ENCODE measurements around the gene HECW1.
"Not testable (repeated sequence)": the region's sequence is repeated elsewhere in the genome, so short reads cannot be mapped to it uniquely, and the experiment has no call there.

HECW1 gene

GRCh38 chr7:43469051-43469450 is 356.6 kb downstream of the HECW1 start:
- peak; percentile 87 for DNase-seq (ENCODE audit: low read depth)

DNA sequence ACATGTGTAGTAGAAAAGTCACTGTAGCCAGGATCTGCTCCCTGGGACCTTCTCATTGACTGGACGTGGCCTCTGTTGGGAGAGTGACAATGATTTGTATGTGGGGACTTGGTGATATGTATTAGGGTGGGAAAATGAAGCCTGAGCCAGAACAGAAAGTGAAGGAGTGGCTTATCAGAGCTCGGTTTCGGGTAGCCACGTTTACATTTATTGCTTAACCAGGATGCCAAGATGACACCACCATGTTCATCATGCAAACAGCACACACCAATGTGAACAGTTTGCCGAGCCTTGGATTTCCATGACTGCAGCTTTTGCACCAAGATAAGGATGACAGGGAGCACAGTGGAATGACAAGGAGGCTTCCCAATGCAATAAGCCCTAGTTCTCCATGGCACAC is 357.7 kb downstream of the HECW1 start:
- DNase-seq (ENCODE audit: low read depth) = no peak

DNA sequence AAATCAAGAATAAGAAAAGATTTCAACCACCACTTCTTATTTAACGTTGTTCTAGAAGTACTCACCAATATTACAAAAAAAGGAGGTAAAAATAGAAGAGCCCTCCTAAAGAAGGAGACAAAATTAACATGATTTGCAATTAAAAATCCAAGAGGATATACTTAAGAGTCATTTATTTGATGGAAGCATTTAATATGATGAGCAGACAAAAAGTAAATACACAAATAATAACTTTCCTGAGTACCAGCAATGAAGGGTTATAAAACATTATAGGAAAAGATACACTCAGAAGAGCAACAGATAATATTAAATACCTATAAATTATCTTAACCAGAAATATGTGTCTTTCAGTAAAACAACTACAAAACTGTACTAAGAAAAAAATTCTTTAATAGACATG is 363.5 kb downstream of the HECW1 start:
- DNase-seq (ENCODE audit: low read depth) = no peak

DNA sequence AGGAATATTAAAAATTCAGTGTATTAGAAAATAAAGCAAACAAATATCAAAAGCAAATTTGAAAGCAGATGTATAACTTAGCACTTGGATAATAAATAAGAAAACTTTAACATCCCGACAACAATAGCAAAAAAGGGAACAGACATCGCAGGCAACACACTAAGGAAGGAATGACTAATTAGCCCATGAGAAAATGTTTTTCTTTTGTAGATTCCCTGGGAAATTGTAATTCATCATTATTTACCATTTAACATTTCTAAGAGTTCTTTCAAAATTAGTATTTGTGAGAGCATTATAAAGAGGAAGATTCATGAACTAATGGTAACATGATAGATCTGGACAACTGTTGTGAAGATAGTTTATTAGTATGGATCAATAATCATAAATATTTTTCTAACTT is 364.4 kb downstream of the HECW1 start:
- no peak for DNase-seq (ENCODE audit: low read depth)

DNA sequence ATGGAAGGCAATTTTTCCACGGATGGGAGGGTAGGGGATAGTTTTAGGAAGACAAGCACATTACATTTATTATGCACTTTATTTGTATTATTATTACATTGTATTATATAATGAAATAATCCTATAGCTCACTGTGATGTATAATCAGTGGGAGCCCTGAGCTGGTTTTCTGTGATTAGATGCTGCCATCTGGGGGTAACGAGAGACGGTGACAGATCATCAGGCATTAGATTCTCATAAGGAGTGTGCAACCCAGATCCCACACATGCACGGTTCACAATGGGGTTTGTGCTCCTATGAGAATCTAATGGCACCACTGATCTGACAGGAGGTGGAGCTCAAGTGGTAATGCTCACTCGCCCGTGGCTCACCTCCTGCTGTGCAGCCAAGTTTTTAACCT is 366.6 kb downstream of the HECW1 start:
- no peak for DNase-seq (ENCODE audit: low read depth)

GRCh38 chr7:43479543-43479942 is 367.1 kb downstream of the HECW1 start:
- DNase-seq (ENCODE audit: low read depth) = no peak

DNA sequence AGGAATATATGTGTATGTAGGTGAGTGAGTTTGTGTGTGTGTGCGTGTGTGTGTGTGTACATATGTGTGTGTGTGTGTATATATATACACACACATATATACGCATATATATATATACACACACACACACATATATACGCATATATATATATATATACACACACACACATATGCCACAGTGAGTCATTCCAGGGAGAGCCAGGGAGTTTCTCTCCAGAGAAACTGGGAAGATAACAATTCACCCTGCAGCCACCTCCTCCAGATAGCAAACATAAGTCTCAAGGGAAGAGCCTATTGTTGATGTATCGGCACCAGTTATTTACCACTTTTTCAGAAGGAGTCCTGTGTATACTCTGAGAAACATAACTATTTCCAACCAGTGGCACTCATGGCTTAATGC is 368.1 kb downstream of the HECW1 start:
- DNase-seq (ENCODE audit: low read depth) = no peak

GRCh38 chr7:43481902-43482678 is 369.6 kb downstream of the HECW1 start:
- peak; percentile 38 for DNase-seq (ENCODE audit: low read depth)

- DNase-seq (ENCODE audit: low read depth) = no peak
Measured at GRCh38 chr7:43482679-43483252, 370.3 kb downstream of the HECW1 start.

- no peak for DNase-seq (ENCODE audit: low read depth)
Measured at GRCh38 chr7:43484678-43485395, 372.4 kb downstream of the HECW1 start.

- DNase-seq (ENCODE audit: low read depth) = no peak
Measured at GRCh38 chr7:43485580-43485979, 373.1 kb downstream of the HECW1 start.

DNA sequence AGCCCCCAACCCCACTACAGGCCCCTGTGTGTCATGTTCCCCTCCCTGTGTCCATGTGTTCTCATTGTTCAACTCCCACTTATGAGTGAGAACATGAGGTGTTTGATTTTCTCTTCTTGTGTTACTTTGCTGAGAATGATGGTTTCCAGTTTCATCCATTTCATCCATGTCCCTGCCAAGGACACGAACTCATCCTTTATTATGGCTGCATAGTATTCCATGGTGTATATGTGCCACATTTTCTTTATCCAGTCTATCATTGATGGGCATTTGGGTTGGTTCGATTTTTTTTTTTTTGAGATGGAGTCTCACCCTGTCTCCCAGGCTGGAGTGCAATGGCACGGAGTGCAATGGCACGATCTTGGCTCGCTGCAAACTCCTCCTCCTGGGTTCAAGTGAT is 373.6 kb downstream of the HECW1 start:
- not testable (repeated sequence) for DNase-seq (ENCODE audit: low read depth)

DNA sequence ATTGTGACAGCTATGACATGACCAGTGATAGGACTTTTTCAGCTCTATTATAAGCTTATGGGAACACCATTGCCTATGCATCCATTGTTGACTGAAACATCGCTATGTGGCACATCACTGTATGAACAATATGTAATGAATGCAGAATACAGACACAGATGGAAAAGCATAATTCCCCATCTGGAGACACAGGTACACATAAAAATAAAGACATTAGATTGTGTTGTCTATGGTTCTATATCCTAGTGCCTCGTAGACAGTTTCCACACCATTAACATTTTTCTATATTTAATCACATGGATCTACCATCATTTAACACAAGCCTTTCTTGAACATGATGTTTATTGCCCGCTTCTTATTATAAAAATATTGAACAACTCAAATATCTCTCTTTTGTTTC is 374.2 kb downstream of the HECW1 start:
- no peak for DNase-seq (ENCODE audit: low read depth)

DNA sequence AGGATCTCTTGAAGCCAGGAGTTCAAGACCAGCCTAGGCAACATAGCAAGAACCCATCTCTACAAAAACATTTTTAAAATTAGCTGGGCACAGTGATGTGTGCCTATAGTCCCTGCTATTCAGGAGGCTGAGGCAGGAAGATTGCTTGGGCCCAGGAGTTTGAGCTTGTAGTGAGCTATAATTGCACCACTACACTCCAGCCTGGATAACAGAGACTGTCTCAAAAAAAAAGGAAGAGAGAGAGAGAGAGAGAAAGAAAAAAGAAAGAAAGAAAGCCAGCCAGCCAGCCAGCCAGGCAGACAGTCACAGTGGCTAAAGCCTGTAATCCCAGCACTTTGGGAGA is 375.3 kb downstream of the HECW1 start:
- no peak for DNase-seq (ENCODE audit: low read depth)

DNA sequence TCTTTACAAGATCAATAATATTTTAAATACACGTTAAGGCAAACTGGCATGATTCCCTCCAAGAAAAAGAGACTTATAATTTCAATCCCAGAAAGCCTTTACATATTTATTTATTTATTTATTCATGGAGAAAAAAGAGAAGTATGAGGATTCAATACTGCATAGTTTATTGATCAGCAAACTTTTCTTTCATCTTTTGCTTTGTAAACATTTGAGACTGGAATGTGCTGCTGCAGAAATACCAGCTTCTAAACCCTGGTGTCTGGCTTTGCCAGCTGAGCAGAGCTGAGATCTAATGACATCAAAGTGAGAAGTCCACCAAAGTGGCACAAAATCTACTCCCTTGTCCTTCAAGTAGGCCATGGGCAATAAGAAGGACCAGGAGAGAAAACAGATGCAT is 376.8 kb downstream of the HECW1 start:
- no peak for DNase-seq (ENCODE audit: low read depth)

DNA sequence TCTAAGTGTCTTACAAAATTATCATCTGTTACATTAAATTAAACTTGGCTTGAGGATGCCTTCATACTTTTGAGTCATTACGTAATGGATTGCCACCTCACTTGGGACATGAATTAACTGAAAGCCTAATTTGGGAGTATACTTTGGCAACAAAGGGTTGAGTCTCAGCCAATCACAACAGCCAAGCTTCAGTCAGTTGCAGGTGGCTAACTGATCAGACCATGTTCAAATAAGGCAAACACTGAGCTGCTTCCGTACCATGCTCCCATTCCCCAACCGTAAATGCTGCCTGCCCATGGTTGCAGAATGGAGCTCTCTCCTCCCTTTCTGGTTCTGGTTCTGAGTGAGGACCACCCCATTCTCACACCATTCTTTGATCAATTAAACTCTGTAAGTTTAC is 377.6 kb downstream of the HECW1 start:
- no peak for DNase-seq (ENCODE audit: low read depth)

GRCh38 chr7:43491123-43491522 is 378.7 kb downstream of the HECW1 start:
- DNase-seq (ENCODE audit: low read depth) = no peak

GRCh38 chr7:43491984-43492383 is 379.5 kb downstream of the HECW1 start:
- peak; percentile 42 for DNase-seq (ENCODE audit: low read depth)

DNA sequence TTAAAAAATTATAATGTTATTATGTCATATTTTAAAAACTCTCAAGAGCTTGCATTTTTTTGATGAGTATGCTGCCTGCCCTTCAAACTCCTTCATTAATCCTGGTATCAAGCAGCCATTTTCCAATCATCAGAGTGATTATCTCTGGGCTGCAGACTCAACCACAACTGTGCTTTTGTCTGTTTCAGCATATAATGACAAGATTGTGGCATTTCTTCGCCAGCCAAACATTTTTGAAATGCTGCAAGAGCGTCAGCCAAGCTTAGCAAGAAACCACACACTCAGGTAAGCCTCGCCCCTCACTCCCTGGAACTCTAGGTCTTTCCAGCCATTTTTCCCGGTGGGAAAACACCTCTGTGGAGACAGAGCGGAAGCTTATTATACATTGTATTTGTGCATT is 380.4 kb downstream of the HECW1 start:
- DNase-seq (ENCODE audit: low read depth) = no peak

GRCh38 chr7:43495572-43495971 is 383.1 kb downstream of the HECW1 start:
- DNase-seq (ENCODE audit: low read depth) = no peak

DNA sequence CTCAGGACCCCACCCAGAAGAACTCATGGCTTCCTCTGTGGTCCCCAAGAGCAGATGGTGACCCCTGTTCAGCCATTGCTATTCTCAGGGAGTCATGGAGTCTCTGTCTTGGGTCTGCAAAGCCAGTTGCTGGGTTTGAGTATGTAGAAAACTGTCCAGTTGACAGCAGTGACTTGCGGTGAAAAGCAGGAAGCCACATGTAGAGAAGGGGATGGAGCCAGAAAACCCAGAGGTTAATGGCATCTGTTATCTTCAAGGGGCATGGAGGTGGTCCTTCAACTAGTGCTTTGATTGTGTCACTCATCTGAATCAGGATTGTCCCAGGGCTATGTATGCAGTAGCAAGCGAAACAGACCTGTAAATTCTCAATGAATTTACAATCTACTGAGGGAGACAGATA is 384.1 kb downstream of the HECW1 start:
- DNase-seq (ENCODE audit: low read depth) = no peak

GRCh38 chr7:43501870-43502269 is 389.4 kb downstream of the HECW1 start:
- DNase-seq (ENCODE audit: low read depth) = peak; percentile 65

DNA sequence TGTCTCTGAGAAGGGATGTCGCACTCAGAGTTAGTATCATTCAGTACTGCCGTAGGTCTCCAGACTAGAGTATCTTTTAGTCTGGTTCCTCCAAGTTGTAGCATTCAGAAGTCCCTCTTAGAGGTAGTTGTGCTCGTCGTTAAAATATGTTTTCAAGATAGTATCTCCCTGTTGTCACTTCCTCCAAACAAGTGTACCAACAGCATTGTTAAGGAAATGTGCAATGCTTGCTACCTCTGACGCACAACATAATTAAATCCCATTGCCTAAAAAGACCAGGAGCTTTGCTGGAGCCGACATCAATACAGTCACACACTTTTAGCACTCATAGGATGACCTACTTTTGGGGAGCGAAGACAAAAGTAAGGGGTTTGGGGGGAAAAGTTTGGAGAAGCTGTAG is 390.5 kb downstream of the HECW1 start:
- DNase-seq (ENCODE audit: low read depth) = no peak

DNA sequence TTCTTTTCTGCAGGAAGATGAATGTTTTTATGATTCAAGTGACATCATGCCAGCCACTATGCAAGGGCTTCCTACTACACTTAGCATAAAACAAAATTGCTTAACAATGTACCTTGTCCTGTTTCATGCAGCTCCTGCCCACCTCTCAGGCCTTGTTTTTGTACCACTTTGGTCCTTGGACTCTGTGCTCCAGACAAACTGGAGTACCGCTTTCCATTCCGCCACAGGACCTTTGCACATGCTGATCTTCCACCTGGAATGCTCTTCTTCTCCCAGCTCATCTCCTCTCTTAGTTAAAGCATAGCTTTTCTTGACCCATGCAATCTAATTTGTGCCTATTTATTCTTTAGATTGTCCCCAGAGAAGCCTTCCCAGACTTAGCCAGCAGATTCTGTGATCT is 393.0 kb downstream of the HECW1 start:
- no peak for DNase-seq (ENCODE audit: low read depth)
